Measurements from ENCODE around the gene PNPLA1. TPM values are rescaled to one million over a fixed set of nuclear protein-coding genes. Genes with fewer than 3 reads are reported as not detected.
"Not testable (repeated sequence)": the region's sequence is repeated elsewhere in the genome, so short reads cannot be mapped to it uniquely, and the experiment has no call there.

The PNPLA1 gene
- polyA plus RNA-seq, 1 donor (not counting 4 experiments of a cell fraction or from before 2014, with no cell fraction given): 0.14 TPM

GRCh38 chr6:36336779-36337241 is 67.0 kb downstream of the PNPLA1 start, which contains the start of gene BNIP5:
TSS of gene BNIP5 (minus strand) at chr6:36336888. CDS start at chr6:36330690, 6,198 bp downstream.
- DNase-seq (ENCODE audit: low read depth, low spot score) (no peak), FAIRE-seq (no peak)
- H2AFZ ChIP-seq (ENCODE audit: control insufficient read depth, low read length): no peak within 1 kb of the TSS
- H3K9ac ChIP-seq (ENCODE audit: control insufficient read depth, extremely low read depth, insufficient read depth, low read length): no peak within 1 kb of the TSS
- no peaks in the 10 kb centered on the region for H3K9me3 ChIP-seq (ENCODE audit: control insufficient read depth, low read depth, low read length)
- H3K27ac ChIP-seq (ENCODE audit: control insufficient read depth, insufficient read depth, low read length): no peak within 1 kb of the TSS
- no peak within 1 kb of the TSS for H3K4me3 ChIP-seq (ENCODE audit: control insufficient read depth in 2 of 3, extremely low read depth in 1 of 3, insufficient read depth in 2 of 3, low read depth in 1 of 3, low read length in 3 of 3)
- dilution Hi-C loops (cut with MboI; ENCODE audit: extremely low pct_ligation_motif_present, low sequenced_read_pairs): no loop called here
- no peaks in the 10 kb centered on the region for H3K79me2 ChIP-seq (ENCODE audit: control insufficient read depth, insufficient read depth, low read length)
- H3K4me2 ChIP-seq (ENCODE audit: control insufficient read depth, extremely low read depth, insufficient read depth, low read depth, low read length): no peak within 1 kb of the TSS
- peaks cover 41% of the 10 kb centered on the region for H3K27me3 ChIP-seq (ENCODE audit: control insufficient read depth, extremely low read depth, insufficient read depth, low read length)
- no peaks in the 10 kb centered on the region for H3K36me3 ChIP-seq (ENCODE audit: control insufficient read depth in 2 of 2, extremely low read depth in 1 of 2, insufficient read depth in 2 of 2, low read length in 2 of 2)
- no peaks in the 10 kb centered on the region for H4K20me1 ChIP-seq (ENCODE audit: control insufficient read depth, extremely low read depth, insufficient read depth, low read length)
- H3K4me1 ChIP-seq (ENCODE audit: control insufficient read depth, extremely low read depth, insufficient read depth, low read length): peaks cover 5% of the 10 kb centered on the region
- H3K9me1 ChIP-seq (ENCODE audit: control insufficient read depth, extremely low read depth, insufficient read depth, low read length): no peaks in the 10 kb centered on the region
- no peak for TF ChIP-seq EZH2 (IDR thresholded peaks at IDR 0.05; ENCODE audit: low read length)
- no peak for TF ChIP-seq CTCF (optimal IDR thresholded peaks at IDR 0.05 in 1 of 3, IDR thresholded peaks at IDR 0.05 in 1 of 3, conservative IDR thresholded peaks at IDR 0.05 in 1 of 3; ENCODE audit: extremely low read depth in 1 of 3, insufficient read depth in 2 of 3, low read length in 3 of 3)

GRCh38 chr6:36337814-36338213 is 68.0 kb downstream of the PNPLA1 start:
- no peaks in the 10 kb centered on the region for H4K20me1 ChIP-seq (ENCODE audit: control insufficient read depth, extremely low read depth, insufficient read depth, low read length)
- H3K36me3 ChIP-seq (ENCODE audit: control insufficient read depth in 2 of 2, extremely low read depth in 1 of 2, insufficient read depth in 2 of 2, low read length in 2 of 2): no peaks in the 10 kb centered on the region
- no peak for FAIRE-seq
- no peak overlapping the region for H3K4me2 ChIP-seq (ENCODE audit: control insufficient read depth, extremely low read depth, insufficient read depth, low read depth, low read length)
- no peaks in the 10 kb centered on the region for H3K9me1 ChIP-seq (ENCODE audit: control insufficient read depth, extremely low read depth, insufficient read depth, low read length)
- no peak overlapping the region for H2AFZ ChIP-seq (ENCODE audit: control insufficient read depth, low read length)
- no peak overlapping the region for H3K4me3 ChIP-seq (ENCODE audit: control insufficient read depth in 2 of 3, extremely low read depth in 1 of 3, insufficient read depth in 2 of 3, low read depth in 1 of 3, low read length in 3 of 3)
- TF ChIP-seq EZH2 (IDR thresholded peaks at IDR 0.05; ENCODE audit: low read length): no peak
- TF ChIP-seq CTCF (optimal IDR thresholded peaks at IDR 0.05 in 1 of 3, IDR thresholded peaks at IDR 0.05 in 1 of 3, conservative IDR thresholded peaks at IDR 0.05 in 1 of 3; ENCODE audit: extremely low read depth in 1 of 3, insufficient read depth in 2 of 3, low read length in 3 of 3): no peak
- no peak for DNase-seq (ENCODE audit: low read depth, low spot score)
- dilution Hi-C loops (cut with MboI; ENCODE audit: extremely low pct_ligation_motif_present, low sequenced_read_pairs): no loop called here
- peaks cover 34% of the 10 kb centered on the region for H3K27me3 ChIP-seq (ENCODE audit: control insufficient read depth, extremely low read depth, insufficient read depth, low read length)
- H3K79me2 ChIP-seq (ENCODE audit: control insufficient read depth, insufficient read depth, low read length): no peaks in the 10 kb centered on the region
- H3K9ac ChIP-seq (ENCODE audit: control insufficient read depth, extremely low read depth, insufficient read depth, low read length): no peak overlapping the region
- peaks cover 5% of the 10 kb centered on the region for H3K4me1 ChIP-seq (ENCODE audit: control insufficient read depth, extremely low read depth, insufficient read depth, low read length)
- no peaks in the 10 kb centered on the region for H3K9me3 ChIP-seq (ENCODE audit: control insufficient read depth, low read depth, low read length)
- no peak overlapping the region for H3K27ac ChIP-seq (ENCODE audit: control insufficient read depth, insufficient read depth, low read length)

- FAIRE-seq; H3K4me1 ChIP-seq (ENCODE audit: control insufficient read depth, extremely low read depth, insufficient read depth, low read length); H3K9ac ChIP-seq (ENCODE audit: control insufficient read depth, extremely low read depth, insufficient read depth, low read length); DNase-seq (ENCODE audit: low read depth, low spot score); H3K9me1 ChIP-seq (ENCODE audit: control insufficient read depth, extremely low read depth, insufficient read depth, low read length); H3K4me2 ChIP-seq (ENCODE audit: control insufficient read depth, extremely low read depth, insufficient read depth, low read depth, low read length); H4K20me1 ChIP-seq (ENCODE audit: control insufficient read depth, extremely low read depth, insufficient read depth, low read length); H3K9me3 ChIP-seq (ENCODE audit: control insufficient read depth, low read depth, low read length); dilution Hi-C loops (cut with MboI; ENCODE audit: extremely low pct_ligation_motif_present, low sequenced_read_pairs); H2AFZ ChIP-seq (ENCODE audit: control insufficient read depth, low read length); H3K4me3 ChIP-seq (ENCODE audit: control insufficient read depth in 2 of 3, extremely low read depth in 1 of 3, insufficient read depth in 2 of 3, low read depth in 1 of 3, low read length in 3 of 3); H3K27ac ChIP-seq (ENCODE audit: control insufficient read depth, insufficient read depth, low read length); H3K79me2 ChIP-seq (ENCODE audit: control insufficient read depth, insufficient read depth, low read length); H3K36me3 ChIP-seq (ENCODE audit: control insufficient read depth in 2 of 2, extremely low read depth in 1 of 2, insufficient read depth in 2 of 2, low read length in 2 of 2): not testable (repeated sequence)
- H3K27me3 ChIP-seq (ENCODE audit: control insufficient read depth, extremely low read depth, insufficient read depth, low read length): peaks cover 33% of the 10 kb centered on the region
These were observed 68.4 kb downstream of the PNPLA1 start for GRCh38 chr6:36338223-36338622.

Data from keratinocyte (primary cell).